T-helper 2 cell treated with Interferon-gamma antibody and Interleukin-4, amounts not matched to agents 5 μg/mL and 100 μg/mL, for 36 hours (primary cell): Measurements from ENCODE around the gene PATJ.

Source experiments
- DNase-seq: peaks from one replicate; pipeline ENCODE4 v3.0.0; 2021; ENCODE audit warnings: low spot score
- H3K27ac Mint-ChIP-seq: one replicate; pipeline ENCODE4 v1.8.0; 2021; ENCODE audit warnings: mild to moderate bottlenecking, mixed read lengths
- H3K27me3 Mint-ChIP-seq: one replicate; pipeline ENCODE4 v1.8.0; 2021; ENCODE audit warnings: low read depth, mixed read lengths
- H3K36me3 Mint-ChIP-seq: one replicate; pipeline ENCODE4 v1.8.0; 2021; ENCODE audit warnings: low read depth, mixed read lengths
- H3K4me1 Mint-ChIP-seq: one replicate; pipeline ENCODE4 v1.8.0; 2021; ENCODE audit warnings: low read depth, mixed read lengths
- H3K4me3 Mint-ChIP-seq: one replicate; pipeline ENCODE4 v1.8.0; 2022; ENCODE audit warnings: mild to moderate bottlenecking, moderate library complexity, mixed read lengths
- H3K9me3 Mint-ChIP-seq: one replicate; pipeline ENCODE4 v1.8.0; 2021; ENCODE audit warnings: mixed read lengths

The PATJ gene

GRCh38 chr1:61740751-61741700 is 1.3 kb upstream of the PATJ start:
- Mint-ChIP-seq H3K4me3 (peak overlapping the region; percentile 90), H3K36me3 (no peaks in the 10 kb centered on the region), H3K27me3 (peaks cover 3% of the 10 kb centered on the region), H3K27ac (no peak overlapping the region), H3K4me1 (peaks cover 20% of the 10 kb centered on the region), H3K9me3 (no peaks in the 10 kb centered on the region)
- no peak for DNase-seq

- Mint-ChIP-seq H3K27ac (no peak overlapping the region), H3K4me1 (peaks cover 21% of the 10 kb centered on the region), H3K4me3 (peak overlapping the region; percentile 58), H3K27me3 (peaks cover 3% of the 10 kb centered on the region), H3K36me3 (no peaks in the 10 kb centered on the region), H3K9me3 (no peaks in the 10 kb centered on the region)
- no peak for DNase-seq
Observed at GRCh38 chr1:61742620-61743430, 545 bp downstream of the PATJ start.

- Mint-ChIP-seq H3K9me3 (no peaks in the 10 kb centered on the region), H3K27me3 (peaks cover 3% of the 10 kb centered on the region), H3K4me1 (peaks cover 21% of the 10 kb centered on the region), H3K27ac (peak overlapping the region; percentile 24), H3K4me3 (peak overlapping the region; percentile 58), H3K36me3 (no peaks in the 10 kb centered on the region)
- no peak for DNase-seq
Observed at GRCh38 chr1:61743431-61743705, 1.1 kb downstream of the PATJ start.

- peaks cover 3% of the 10 kb centered on the region for H3K27me3 Mint-ChIP-seq
- H3K9me3 Mint-ChIP-seq: no peaks in the 10 kb centered on the region
- no peak for DNase-seq
- H3K27ac Mint-ChIP-seq: no peak overlapping the region
- H3K4me3 Mint-ChIP-seq: peak overlapping the region; percentile 58
- H3K4me1 Mint-ChIP-seq: peaks cover 21% of the 10 kb centered on the region
- no peaks in the 10 kb centered on the region for H3K36me3 Mint-ChIP-seq
Observed at GRCh38 chr1:61743716-61744580, 1.7 kb downstream of the PATJ start.

- Mint-ChIP-seq H3K4me1 (peaks cover 11% of the 10 kb centered on the region), H3K27ac (no peak overlapping the region), H3K27me3 (peaks cover 2% of the 10 kb centered on the region), H3K9me3 (no peaks in the 10 kb centered on the region), H3K36me3 (no peaks in the 10 kb centered on the region), H3K4me3 (no peak overlapping the region)
- DNase-seq: no peak
Observed at GRCh38 chr1:61746813-61747212, 4.5 kb downstream of the PATJ start.

- H3K27me3 Mint-ChIP-seq: no peaks in the 10 kb centered on the region
- no peaks in the 10 kb centered on the region for H3K36me3 Mint-ChIP-seq
- no peak overlapping the region for H3K27ac Mint-ChIP-seq
- DNase-seq: no peak
- no peaks in the 10 kb centered on the region for H3K9me3 Mint-ChIP-seq
- peaks cover 8% of the 10 kb centered on the region for H3K4me1 Mint-ChIP-seq
- H3K4me3 Mint-ChIP-seq: no peak overlapping the region
Observed at GRCh38 chr1:61748566-61748965, 6.3 kb downstream of the PATJ start.

GRCh38 chr1:61749574-61749973 is 7.3 kb downstream of the PATJ start:
- DNase-seq: no peak
- no peaks in the 10 kb centered on the region for H3K27me3 Mint-ChIP-seq
- no peaks in the 10 kb centered on the region for H3K36me3 Mint-ChIP-seq
- no peak overlapping the region for H3K27ac Mint-ChIP-seq
- no peaks in the 10 kb centered on the region for H3K9me3 Mint-ChIP-seq
- peaks cover 3% of the 10 kb centered on the region for H3K4me1 Mint-ChIP-seq
- H3K4me3 Mint-ChIP-seq: no peak overlapping the region

- Mint-ChIP-seq H3K9me3 (no peaks in the 10 kb centered on the region), H3K36me3 (no peaks in the 10 kb centered on the region), H3K4me3 (no peak overlapping the region), H3K27me3 (no peaks in the 10 kb centered on the region), H3K4me1 (peaks cover 4% of the 10 kb centered on the region), H3K27ac (no peak overlapping the region)
- DNase-seq: no peak
Observed at GRCh38 chr1:61752921-61753389, 10.7 kb downstream of the PATJ start.

- DNase-seq: no peak
- Mint-ChIP-seq H3K4me1 (peaks cover 5% of the 10 kb centered on the region), H3K9me3 (no peaks in the 10 kb centered on the region), H3K27ac (no peak overlapping the region), H3K4me3 (no peak overlapping the region), H3K36me3 (no peaks in the 10 kb centered on the region), H3K27me3 (no peaks in the 10 kb centered on the region)
Observed at GRCh38 chr1:61753998-61754508, 11.8 kb downstream of the PATJ start.

GRCh38 chr1:61754545-61754944 is 12.3 kb downstream of the PATJ start:
- H3K4me1 Mint-ChIP-seq: peaks cover 5% of the 10 kb centered on the region
- H3K36me3 Mint-ChIP-seq: no peaks in the 10 kb centered on the region
- H3K4me3 Mint-ChIP-seq: no peak overlapping the region
- DNase-seq: no peak
- no peaks in the 10 kb centered on the region for H3K9me3 Mint-ChIP-seq
- no peak overlapping the region for H3K27ac Mint-ChIP-seq
- no peaks in the 10 kb centered on the region for H3K27me3 Mint-ChIP-seq

- H3K4me1 Mint-ChIP-seq: peaks cover 5% of the 10 kb centered on the region
- no peak for DNase-seq
- no peaks in the 10 kb centered on the region for H3K36me3 Mint-ChIP-seq
- H3K9me3 Mint-ChIP-seq: no peaks in the 10 kb centered on the region
- H3K27ac Mint-ChIP-seq: no peak overlapping the region
- H3K4me3 Mint-ChIP-seq: no peak overlapping the region
- no peaks in the 10 kb centered on the region for H3K27me3 Mint-ChIP-seq
Observed at GRCh38 chr1:61756773-61757172, 14.5 kb downstream of the PATJ start.

- H3K36me3 Mint-ChIP-seq: no peaks in the 10 kb centered on the region
- no peaks in the 10 kb centered on the region for H3K9me3 Mint-ChIP-seq
- no peak overlapping the region for H3K27ac Mint-ChIP-seq
- H3K4me3 Mint-ChIP-seq: no peak overlapping the region
- no peak for DNase-seq
- no peaks in the 10 kb centered on the region for H3K27me3 Mint-ChIP-seq
- peaks cover 5% of the 10 kb centered on the region for H3K4me1 Mint-ChIP-seq
Observed at GRCh38 chr1:61757950-61758349, 15.7 kb downstream of the PATJ start.

GRCh38 chr1:61770131-61770530 is 27.9 kb downstream of the PATJ start:
- Mint-ChIP-seq H3K36me3 (no peaks in the 10 kb centered on the region), H3K4me3 (no peak overlapping the region), H3K27me3 (no peaks in the 10 kb centered on the region), H3K9me3 (no peaks in the 10 kb centered on the region), H3K4me1 (peaks cover 2% of the 10 kb centered on the region), H3K27ac (no peak overlapping the region)
- no peak for DNase-seq
